ENCODE measurements around the gene ISG20L2.
A peak's percentile ranks its signal among the peaks of the same experiment; 100 is the strongest.

The ISG20L2 gene

DNA sequence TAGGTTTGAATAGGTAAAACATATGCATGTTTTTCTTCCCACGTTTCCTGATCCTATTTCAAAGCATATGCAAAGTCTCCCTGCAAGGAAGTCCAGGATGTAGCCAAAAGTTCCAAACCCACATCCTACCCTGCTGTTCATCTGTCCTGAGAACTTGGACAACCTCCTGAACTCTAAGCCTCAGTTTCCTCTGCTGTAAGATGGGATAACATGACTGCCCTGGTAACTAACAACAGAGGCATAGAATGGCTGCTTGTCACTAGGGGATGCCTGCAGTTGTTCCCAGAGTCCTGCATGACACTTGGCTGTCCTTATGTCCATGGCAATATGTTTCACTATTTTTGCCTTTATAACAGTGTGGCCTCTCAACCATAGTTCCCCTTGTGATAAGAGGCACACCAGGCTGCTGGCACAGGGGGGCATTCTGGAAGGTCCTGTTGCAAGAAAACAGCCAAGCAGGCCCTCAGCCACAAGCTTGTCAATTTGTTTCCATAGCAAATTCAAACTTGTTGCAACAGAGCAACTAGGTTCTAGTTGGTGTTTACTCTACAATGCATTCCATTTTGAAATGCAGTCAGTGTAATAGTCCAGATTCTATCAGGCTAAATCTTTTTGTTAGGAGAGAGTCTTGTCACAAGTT is 24.4 kb upstream of the ISG20L2 start:
- no peak for DNase-seq (ENCODE audit: low read depth, low spot score)

DNA sequence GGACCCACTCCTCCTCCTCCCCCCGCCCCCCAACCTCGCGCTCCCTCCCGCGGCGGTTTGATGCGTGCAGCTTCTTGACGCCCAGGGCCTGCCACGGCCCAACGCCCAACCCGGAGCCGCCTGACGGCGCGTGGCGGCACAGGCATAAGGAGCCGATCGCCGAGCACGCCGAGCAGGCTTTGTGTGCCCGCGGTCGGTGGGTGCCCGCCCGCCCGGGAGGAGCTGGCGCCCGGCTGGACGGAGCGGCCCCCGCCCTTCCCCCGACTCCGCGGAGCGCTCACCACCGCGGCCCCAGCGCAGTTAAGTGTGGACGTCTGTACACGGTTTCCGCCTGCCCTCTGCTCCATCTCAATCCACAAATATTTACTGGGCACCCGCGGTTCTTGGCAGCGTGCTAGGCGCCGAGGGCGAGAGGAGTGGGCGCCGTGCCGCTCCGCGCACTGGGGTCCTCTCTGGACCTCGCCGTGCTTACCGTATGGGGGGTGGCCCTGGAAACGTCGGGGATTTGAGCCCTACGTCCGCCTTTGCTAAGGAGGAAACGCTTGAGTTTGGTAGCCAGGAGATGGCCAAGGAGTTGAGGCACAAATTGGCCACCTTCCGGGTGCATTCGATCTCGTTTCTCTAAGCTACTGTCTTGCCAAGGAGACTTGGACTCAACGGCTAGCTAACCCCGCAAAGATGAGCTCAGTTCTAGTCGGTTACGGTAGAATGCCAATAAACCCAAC is 23.4 kb upstream of the ISG20L2 start:
- DNase-seq (ENCODE audit: low read depth, low spot score): peak; percentile 78

DNA sequence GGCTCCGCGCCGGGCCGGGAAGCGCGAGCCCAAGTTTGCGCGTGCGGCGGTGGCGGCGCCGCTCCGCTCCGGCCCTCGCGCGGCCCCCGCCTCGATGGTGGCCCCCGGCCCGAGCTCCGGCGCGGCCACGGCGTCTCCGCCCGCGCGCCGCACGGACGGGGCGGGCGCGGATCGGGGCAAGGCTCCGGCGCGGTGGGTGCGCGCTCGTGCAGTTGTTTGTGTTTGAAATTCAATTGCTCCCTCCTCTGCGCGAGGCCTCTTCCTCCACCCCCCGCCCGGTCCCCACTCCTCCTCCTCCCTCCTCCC is 22.8 kb upstream of the ISG20L2 start, which contains the start of gene HDGF:
HDGF (minus strand) TSS at position 225 of the 306 bp plus-strand sequence. CDS start 246 bp downstream, outside the sequence.
- no peak for DNase-seq (ENCODE audit: low read depth, low spot score)

DNA sequence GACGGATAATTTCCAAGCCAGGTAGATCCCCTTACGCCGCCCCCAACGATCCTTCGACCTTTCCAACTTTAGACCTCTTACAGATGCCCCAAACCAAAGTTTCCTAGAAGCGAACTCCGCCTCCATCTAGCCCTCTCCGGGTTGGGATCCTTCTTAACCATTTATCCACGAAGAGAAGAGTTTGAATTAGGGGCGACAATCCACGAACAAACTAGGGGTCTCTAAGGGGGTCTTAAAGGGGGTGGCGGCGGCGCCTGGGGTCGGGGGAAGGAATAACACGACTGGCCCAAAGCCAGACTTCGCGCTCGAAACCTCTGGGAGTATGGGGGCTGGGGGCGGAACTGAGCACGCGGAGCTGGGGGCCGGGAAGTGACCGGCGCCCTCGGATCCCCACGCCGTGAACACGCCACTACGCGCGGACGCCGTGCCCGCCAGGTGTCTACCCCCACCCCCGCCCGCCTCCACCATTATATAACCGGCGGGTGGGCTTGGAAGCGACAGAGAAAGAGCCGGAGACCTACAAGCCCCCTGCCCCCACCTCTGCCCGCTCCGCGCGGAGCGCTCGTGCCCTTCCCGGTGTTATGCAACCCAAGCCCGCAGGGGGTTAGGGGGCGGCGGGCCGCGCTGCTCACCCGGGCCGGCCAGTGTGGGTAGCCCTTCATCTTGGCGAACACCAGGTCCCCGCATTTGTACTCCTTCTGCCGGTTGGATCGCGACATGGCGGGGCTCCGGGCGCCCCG is 22.3 kb upstream of the ISG20L2 start:
- no peak for DNase-seq (ENCODE audit: low read depth, low spot score)

DNA sequence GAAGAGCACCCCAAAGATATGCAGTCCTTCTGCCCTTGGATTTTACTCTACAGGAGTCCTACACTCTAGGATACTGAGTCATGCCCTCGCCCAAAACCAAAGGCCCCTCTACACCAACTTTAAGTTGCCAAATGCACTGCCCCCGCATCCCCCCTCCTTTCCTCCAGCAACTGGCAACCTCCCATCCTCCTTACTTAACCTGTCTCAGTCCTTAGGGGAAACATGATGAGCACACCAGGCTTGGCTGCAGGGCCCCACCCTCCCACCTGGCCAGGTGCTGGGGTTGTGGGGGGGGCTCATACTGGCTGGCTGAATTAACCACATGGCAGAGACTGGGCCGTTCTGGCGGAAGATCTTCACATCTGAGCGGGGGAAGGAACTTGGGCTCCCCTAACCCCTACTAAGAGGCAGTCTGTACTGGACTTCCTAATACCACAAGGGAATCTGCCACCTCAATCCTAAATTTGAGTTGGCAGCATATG is 21.7 kb upstream of the ISG20L2 start:
- DNase-seq (ENCODE audit: low read depth, low spot score): no peak

DNA sequence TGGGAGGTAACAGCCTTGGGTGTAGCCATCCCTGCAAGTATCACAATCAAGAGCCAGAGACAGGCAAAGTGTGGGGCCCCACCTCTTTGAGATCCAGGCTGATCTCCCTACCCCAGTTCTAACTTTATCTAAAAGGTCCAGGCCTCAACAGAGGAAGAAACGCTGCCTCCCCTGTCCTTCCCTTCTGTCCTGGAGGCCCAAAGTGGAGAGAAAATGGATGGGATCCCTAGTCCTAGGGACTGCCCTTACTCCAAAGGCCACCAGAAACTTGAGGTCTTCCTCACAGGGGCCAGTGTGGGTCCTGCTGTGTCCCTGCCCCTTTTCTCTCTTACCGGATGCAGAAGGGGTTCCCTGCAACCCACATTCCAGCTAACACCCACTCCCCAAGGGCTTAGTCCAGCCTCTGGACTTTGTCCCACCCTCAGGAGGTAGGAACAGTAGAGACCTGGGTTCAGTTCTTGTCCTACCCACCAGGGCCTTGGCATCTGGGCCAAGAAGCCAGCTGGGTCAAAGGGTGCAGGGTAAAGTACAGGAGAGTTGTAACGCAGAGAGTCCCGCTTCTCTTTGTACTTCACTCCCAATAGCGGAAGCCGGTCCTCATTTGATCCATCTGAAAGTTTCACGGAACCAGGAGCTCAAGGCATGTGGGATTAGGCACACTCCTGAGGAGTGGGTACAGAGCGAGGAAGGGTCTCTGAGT is 21.0 kb upstream of the ISG20L2 start:
- no peak for DNase-seq (ENCODE audit: low read depth, low spot score)

DNA sequence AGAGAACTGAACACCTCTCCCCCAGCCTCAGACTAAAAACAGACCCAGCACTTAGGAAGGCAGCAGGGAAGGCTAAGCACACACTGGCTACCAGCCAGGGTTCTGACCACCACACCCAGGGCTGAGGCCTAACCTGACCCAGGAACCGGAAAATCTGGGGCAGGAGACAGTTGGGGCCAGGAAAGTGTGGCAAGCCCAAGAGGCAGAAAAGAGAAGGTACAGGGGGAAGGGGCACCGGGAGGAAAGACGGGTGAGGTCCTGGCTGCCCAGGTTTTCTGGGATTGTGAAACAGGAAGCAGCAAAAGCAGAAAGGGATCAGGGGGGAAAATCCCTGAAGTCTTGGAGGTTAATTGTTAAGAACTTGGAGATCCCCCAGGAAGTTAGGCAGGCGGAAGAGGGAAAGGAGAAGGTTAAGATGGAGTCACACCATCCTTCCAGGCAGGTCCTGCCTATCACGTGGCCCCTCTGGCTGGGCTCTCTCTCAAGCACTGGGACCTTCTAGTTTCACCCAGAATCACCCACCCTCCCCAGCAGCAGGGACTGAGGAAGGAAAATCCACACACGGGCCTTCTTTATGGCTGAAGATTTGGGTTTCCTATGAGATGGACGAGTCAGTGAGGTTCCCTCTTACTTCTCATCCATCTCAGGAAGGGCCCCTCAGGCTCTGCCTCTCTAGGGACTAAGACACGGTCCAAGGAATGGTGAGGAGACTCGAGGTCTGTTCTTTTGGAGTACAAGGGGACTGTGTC is 20.3 kb upstream of the ISG20L2 start:
- DNase-seq (ENCODE audit: low read depth, low spot score): no peak

DNA sequence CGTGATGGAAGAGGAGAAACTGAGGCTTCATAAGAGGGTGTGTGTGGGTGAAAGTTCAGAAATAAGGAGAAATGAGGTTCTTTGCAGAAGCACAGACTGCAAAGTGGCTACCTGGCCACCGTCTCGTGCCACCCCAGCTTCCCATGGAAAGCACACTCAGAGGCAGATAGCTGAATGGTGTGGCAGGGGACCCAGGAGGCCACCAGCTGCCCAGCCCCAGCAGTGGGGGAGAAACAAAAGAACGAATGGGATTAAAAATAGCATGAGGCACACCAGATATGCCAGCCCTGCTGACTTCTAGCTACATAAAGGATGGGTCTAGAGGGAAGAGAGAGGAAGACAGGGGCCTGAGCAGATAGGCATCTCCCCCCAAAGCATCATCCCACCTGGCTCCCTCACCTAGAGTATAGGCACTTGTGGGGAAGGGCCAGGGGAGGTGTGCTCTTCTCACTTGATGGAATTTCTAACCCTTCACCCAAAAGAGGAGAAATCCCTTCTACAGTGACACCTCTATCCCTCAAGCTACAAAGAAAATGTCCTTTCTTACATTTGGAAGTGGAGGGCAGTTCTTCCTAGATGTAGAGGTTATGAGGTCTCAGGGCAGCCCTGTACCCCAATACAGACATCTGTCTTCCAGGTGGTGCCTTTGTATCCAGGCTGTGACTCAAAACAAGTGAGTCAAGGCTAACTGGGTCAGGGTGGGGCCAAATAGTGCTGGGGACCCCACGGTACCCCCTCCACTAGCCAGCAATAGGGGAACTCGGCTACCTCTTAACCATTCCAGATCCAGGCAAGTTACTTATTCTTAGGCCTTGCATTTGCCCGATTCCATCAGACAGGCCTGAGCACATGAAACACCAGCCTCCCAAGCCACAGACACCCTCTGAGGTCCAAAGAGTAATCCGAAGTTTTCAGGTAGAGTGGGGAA is 19.4 kb upstream of the ISG20L2 start:
- DNase-seq (ENCODE audit: low read depth, low spot score): no peak

DNA sequence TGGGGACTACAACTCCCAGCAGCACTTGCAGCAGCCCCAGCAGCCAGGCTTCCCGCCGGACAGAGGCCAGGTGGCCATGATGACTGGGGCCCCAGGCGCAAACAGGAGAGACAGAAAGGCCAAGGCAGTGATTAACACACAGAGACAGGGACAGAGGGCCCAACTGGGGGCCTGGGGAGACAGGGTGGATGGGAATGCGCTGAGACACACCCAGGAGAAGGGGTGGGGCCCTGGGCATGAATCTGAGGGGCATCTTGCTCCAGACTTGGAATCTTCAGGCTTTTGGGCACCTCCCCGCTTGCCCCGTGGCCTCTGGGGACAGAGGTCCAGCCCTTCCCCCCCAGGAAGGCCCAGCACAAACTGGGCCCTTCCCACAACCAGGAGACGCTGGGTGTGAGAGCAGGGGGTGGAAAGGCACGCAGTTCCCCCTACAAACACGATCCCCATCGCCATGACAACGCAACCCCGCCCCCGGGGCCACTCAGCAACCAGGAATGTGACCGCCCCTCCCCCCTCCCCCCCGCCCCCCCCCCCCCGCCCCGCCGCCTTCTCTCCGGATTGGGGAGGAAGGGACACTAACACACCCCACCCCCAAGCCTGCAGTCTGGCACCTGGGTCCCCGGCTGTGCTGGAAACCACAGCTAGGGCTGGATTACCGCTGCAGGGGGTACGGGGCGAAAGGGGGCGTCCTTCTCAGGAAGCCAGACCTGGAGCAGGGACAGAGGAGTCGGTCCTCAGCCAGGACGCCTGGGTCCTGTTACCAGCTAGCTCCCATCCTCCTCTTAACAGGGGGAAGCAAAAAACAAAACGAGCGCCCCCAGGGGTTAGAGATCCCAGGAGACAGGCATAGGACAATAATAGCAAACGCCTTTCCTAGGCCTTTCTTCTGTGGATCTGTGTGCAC is 18.4 kb upstream of the ISG20L2 start:
- no peak for DNase-seq (ENCODE audit: low read depth, low spot score)

DNA sequence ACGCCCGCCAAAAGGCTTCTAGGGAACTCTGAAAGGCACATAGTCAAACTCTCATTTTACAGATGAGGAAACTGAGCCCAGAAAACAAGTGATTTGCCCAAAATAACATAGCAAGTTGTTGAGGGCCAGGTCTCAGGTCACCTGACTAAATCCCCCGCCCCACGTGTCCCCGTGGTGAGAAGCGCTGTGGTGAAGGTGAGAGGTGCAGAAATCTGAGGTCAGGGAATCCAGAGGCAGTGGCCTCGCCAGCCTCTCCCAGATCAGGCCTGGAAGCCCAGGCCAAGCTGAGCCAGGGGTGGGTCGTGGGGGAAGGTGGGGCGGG is 17.8 kb upstream of the ISG20L2 start:
- DNase-seq (ENCODE audit: low read depth, low spot score): no peak

DNA sequence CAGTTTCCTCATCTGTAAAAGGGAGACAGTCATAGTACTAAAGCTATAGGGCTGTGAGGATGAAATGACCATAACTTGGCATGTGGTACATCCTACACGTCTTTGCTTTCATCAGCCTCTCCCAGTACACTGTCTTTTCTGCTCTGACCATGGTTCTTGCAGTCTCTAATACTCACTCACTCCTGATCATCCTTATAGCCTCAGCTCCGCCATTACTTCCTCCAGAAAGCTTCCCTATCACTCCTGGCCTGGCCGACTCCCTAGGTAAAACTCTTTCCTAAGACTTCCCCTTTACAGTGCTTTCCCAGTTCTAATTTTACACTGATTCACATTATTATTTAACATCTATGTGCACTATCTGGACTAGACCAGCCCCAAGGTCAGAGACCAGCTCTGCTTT is 17.3 kb upstream of the ISG20L2 start:
- DNase-seq (ENCODE audit: low read depth, low spot score): no peak

DNA sequence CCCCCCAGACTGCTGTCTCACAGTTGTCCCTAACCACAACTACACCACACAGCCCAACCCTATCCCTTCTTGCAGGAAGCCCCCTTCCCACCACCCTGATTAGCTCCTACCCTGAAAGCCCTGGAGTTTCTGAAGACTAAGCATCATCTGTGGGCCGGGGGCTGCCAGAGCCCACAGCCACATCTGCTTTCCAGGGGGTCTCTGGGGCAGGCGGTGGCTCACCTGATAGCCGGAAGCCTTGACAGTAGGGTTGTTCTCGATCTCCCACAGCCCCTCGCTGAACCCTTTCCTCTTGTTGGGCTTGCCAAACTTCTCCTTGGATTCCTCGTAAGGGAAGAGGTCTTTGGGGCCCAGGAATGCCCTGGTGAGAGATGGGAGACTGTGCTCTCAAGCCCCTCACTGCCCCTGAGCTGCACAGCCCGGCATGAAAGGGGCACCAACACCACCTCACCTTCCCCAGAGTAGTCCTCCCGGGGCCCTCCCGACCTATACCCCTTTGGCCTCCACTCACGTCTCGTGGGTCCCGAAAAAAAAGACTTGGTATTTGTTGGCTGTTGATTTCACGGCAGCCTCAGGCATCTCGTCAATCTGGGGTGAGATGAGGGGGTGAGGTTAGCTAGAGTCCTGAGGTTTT is 16.3 kb upstream of the ISG20L2 start:
- no peak for DNase-seq (ENCODE audit: low read depth, low spot score)

DNA sequence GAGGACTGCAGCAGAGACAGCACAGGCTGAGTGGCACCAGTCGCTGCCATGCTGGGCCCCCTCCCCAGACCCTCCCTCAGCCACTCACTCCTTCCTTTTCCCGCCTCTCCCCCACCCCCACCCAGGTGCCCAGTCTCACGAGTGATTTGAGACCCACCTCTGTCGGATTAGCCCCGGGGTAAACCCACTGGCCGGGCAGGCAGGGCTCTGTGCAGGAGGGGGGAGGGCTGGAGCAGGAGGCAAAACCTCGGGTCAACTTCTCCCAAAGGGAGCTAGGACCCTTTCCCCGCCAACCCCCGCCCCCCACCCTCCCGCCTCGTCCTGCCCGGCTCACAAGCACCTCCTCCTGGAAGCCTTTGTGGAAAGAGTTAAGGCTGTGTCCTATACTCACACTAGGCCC is 15.8 kb upstream of the ISG20L2 start:
- no peak for DNase-seq (ENCODE audit: low read depth, low spot score)

DNA sequence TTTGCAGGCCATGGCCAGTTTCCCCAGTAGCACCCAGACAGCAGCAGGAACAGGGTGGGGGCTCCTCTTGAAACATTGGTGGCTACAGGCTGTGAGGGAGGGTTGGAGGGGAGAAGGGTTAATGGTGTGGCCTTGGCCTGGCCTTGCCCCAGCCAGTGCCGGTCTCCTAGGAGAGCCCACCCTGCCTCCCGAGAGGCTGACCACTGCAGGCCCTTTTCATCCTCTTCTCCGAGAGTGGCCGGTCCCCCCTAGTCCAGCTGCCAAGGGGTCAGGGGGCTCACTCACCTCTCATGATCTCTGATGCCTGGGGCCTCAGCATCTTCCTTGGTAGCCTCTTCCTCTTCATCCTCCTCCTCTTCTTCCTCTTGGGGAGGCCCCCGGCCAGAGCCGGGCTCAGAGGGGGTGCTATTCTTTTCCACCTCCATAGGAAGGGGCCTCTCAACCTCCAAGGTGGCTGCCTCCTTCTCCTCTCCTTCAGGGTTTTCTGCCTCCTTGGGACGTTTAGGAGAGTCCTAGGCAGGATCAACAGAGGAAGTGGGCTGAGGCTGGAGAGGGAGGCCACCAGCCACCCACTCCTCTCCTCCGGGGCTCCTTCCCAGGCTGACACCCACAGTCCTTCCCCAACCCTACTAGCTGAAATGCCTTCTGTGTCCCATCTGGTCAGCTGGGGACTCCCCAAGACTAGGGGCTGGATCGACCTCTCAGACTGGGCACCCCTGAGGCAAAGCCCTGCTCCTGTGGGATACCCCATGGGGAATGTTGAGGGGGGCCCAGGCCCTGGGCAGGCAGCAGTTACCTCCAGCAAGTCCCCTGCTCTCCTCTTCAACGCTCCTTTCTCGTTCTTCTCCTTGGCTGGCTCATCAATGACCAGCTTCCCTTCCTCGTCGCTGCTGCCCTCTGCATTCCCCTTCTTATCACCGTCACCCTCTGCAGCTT is 15.1 kb upstream of the ISG20L2 start:
- no peak for DNase-seq (ENCODE audit: low read depth, low spot score)

DNA sequence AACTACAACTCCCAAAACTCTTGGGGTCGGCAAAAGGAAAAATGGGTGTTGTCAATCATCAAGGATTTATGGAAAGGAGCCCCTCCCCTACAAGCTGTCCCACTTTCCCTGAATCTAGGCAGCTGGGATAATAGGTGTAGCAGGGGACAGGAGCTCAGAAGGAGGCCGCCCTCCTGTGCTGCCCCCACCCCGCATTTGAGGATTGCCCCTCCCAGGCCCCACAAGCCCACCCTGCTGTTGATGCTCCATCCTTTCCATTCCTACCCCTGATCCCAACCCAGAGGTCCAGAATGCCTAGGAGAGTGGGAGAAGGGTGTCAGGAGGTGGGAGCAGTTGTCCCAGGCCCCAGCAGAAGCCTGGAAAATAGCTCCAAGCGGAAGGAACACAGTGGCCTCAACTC is 14.2 kb upstream of the ISG20L2 start:
- no peak for DNase-seq (ENCODE audit: low read depth, low spot score)

DNA sequence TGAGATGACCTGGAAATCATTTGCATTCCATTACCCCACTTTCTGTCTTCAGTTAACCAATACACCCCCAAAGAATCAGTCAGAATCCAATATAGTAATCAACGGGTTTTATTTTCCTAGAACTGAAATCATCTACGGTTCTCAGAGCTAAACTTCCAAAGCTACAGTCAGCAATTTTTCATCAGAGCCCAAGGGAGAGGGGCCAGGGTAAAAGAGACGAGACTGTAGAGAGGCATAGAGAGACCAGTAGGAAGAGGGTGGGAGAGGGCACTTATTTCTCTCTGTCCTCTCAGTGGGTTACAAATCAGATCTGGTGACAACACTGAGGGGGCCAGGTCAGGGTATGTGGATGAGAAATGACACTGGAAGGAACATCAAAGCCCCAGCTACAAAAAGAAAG is 13.5 kb upstream of the ISG20L2 start:
- DNase-seq (ENCODE audit: low read depth, low spot score): no peak

DNA sequence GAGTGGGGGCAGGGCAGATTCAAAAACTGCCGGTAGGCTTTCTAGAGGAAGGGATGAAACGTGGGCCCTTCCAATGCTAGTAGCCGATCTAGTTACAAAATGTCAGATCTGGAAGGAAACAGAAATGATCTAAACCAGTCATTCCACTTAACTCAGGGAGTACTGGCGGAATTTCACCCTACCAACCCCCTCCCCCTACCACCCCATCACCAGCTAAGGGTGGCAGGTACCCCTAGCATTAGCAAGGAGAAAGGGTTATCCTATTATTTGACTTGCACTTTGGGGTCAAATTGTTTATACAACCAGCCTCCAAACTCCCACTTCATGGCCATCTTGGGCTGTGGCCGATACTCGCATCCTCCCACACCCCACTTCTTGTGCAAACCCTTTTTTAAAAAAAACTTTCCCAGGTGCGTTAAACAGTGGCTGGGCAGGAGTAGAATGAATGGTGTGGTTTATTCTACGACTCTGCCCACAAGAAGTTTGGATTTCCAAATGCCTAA is 13.0 kb upstream of the ISG20L2 start:
- no peak for DNase-seq (ENCODE audit: low read depth, low spot score)

Measured in iPS DF 19.7 (cell line).